Measurements from ENCODE around the gene MRPS15.

The MRPS15 gene

DNA sequence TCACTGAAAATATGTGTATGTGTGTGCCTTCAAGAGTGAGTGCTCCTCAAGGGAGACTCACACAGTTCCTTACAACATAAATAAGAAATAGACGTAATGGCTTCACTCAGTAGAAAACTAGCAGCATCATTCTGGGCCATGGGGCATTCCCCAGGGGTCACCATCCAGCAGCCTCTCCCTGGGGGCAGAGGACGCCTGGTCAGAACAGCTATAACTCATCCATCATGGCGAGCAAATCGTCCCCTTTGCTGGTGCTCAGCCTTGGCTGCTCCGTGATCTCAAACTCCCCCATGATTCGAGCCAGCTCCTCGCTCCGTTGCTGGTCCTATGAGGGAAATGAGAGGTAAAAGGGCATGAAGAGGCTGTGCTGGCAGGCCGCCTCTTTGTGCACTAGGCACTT lies 46.3 kb downstream of the MRPS15 start:
- no peak for DNase-seq

DNA sequence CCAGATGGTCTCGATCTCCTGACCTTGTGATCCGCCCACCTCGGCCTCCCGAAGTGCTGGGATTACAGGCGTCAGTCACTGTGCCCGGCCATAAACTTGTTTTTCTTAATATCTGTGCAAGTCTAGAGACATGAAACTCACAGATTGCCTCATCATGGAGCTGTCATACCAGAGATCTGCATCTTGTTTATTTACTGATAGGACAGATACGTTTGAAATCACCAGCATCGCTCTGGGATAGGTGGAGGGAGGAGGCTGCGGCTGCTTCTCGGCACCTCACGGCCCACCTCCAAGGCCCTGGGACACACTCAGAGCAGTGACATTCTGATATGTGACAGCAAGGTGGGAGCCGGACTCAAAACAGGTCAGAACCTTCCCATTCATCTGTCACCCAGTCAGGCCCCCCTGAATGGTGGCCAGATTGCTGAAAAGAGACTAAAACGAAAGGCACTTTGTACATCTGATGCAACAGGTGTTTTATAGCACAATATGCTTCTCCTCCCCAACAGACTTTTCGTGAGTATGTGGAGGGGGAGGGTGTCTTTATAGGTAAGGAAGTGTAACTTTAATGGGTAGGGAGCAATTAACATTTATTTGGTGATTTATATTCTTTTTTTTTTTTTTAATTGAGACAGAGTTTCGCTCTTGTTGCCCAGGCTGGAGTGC lies 48.4 kb downstream of the MRPS15 start:
- no peak for DNase-seq

DNA sequence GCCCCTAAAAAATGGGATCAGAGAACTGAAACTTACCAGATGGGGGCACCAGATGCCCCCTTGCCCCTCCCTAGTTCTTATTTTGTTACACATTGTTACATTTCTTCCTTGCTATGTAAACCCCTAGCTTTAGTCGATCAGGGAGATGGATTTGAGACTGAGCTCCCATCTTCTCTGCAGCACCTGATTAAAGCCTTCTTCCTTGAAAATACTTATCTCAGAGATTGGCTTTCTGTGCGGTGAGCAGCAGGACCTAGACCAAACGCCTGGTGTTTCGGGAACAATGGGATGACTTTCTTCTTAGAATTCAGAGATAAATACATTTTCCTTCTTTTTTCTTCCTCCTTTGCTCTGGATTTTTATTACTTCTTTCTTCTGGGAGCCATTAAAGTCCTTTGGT lies 49.8 kb downstream of the MRPS15 start:
- DNase-seq: no peak

DNA sequence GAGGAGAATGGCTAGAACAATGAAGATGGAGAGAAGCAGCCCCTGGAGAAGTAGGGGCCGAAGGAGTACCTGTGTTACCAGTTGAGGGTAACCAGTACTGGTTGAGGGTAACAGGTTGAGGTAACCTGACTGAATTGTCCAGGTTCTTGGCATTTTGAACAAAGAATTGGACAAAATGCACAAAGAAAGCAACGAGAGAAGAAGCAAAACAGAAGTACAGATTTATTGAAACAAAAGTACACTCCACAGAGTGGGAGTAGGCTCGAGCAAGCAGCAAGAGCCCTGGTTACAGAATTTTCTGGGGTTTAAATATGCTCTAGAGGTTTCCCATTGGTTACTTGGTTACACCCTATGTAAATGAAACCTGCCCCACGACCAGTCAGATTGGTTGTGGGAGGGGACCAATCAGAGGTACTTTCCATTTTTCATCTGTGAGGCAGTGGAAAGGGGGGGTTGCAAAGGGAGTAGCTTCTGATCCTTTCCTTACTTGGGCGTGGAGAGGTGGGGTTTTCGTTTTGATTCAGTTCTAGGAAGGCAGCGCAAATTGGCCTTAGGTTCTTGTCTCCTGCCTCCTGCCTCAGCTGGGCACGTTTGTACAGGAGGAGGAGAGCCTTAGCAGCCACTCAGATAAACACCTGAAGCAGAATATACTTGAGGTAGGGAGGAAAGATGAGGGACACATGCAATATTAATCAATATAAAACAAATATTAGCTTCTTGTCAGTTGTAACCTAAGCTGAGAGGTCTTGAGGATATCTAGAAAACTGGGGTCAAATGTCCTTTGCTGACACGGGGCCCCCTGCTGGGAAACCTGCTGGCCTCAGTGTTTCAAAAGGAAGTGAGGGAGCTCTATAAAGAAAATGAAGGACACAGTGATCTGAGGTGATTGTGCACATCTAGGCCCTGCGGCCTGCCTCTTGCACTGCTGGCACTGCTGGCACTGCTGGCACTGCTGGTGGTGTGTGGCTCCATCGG lies 52.2 kb downstream of the MRPS15 start:
- peak; percentile 73 to 90 (median 74) for DNase-seq

DNA sequence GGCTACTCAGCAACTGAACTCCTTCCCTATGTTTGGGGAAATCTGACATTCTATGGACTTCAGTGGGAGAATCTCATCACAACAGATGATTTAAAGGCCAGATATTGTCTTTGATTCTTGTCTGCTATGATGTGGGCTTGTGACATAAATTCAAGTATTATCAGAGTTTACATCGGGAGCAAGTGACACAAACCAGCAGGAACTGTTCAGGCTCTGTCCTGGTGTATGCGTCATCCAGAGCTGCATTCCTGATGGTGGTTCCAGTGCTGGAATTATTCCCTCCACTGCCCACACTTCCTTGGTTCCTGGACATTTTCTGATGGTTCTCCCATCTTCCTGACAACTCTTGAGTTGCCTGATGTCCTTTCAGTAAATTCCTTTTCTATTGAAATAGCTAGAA lies 55.7 kb downstream of the MRPS15 start:
- no peak for DNase-seq

DNA sequence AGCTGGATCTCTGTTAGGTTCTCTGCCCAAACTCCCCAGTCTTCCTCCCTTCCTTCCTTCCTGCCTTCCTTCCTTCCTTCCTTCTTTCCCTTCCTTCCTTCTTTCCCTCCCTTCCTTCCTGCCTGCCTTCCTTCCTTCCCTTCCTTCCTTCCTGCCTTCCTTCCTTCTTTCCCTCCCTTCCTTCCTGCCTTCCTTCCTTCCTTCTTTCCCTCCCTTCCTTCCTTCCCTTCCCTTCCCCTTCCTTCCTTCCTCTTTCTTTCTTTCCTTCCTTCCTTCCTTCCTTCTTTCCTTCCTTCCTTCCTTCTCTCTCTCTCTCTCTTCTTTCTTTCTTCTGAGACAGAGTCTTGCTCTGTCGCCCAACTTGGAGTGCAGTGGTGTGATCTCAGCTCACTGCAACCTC lies 57.7 kb downstream of the MRPS15 start:
- no peak for DNase-seq
